GM18873 (cell line): ENCODE data around the gene NPIPB6.

Experiments used
- ATAC-seq: cut with Tn5 transposase; IDR thresholded peaks from one replicate; pipeline ENCODE4 v1.9.1; 2021; ENCODE audit warnings: mild to moderate bottlenecking, moderate library complexity, moderate number of reproducible peaks; ENCODE audit not compliant: unreplicated experiment, low FRiP score

NPIPB6 gene

GRCh38 chr16:28301154-28301553 lies 62.2 kb downstream of the NPIPB6 start:
- no peak for ATAC-seq

- no peak for ATAC-seq
Measured at GRCh38 chr16:28300327-28300726, 63.0 kb downstream of the NPIPB6 start.

- ATAC-seq = no peak
Measured at GRCh38 chr16:28298511-28298878, 64.8 kb downstream of the NPIPB6 start.

- ATAC-seq = no peak
Measured at GRCh38 chr16:28297784-28298510, 65.4 kb downstream of the NPIPB6 start.

GRCh38 chr16:28297308-28297707 lies 66.0 kb downstream of the NPIPB6 start:
- ATAC-seq = no peak

- no peak for ATAC-seq
Measured at GRCh38 chr16:28295276-28295675, 68.0 kb downstream of the NPIPB6 start.

GRCh38 chr16:28294201-28294600 lies 69.1 kb downstream of the NPIPB6 start:
- no peak for ATAC-seq

- no peak for ATAC-seq
Measured at GRCh38 chr16:28293601-28293960, 69.7 kb downstream of the NPIPB6 start.

GRCh38 chr16:28292731-28293600 lies 70.3 kb downstream of the NPIPB6 start:
- ATAC-seq = no peak
